ENCODE data around the gene NXPE1. TPM values are rescaled to one million over a fixed set of nuclear protein-coding genes. Genes with fewer than 3 reads are reported as not detected.
"Not testable (repeated sequence)": the region's sequence is repeated elsewhere in the genome, so short reads cannot be mapped to it uniquely, and the experiment has no call there.

The NXPE1 gene
- polyA plus RNA-seq = not detected

DNA sequence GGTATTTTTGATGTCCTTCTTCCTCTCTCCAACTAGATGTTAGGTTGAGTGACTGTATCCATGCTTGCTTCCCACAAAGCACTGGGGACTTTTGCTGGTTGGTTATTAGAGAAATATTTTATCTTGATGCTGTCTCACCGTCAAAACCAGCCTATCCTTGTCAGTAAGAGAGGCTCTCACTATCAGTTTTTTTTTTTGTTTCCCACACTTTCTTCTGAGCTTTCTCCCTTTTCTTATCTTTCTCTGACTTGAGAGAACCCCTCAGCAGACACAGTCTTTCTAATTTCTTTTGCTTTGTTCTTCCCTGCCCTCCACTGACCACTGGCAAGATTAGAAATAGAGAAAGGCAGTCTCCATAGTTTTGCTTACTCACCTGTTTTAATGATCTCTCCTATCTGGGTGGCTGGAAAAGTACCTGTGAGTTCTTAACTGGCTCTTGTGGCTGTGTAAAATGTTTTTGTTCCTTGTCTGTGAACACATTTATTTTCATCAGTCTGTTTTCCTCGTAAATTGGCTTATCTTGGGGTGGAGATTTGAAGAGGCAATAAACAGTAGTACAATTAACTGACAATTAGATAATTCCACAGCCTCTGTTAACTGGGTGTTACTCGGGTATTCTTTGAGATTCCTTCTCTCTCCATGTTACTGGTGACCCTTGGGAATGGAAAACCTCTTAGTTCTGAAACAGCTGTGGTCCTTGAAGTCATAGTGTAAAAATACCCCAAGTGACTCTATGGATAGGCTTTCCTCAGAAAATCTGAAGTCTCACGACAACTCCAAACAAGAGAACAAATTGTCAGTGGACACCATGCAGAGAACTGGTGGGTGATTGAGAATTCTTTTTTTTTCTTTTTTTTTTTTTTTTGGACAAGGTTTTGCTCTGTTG, at the start of gene NXPE1:
NXPE1 (minus strand) TSS at position 457 of the 886 bp plus-strand sequence. CDS start 8,680 bp downstream, outside the sequence.
- Mint-ChIP-seq H3K4me1 (no peaks in the 10 kb centered on the region), H3K4me3 (no peak within 1 kb of the TSS), H3K36me3 (peaks cover 6% of the 10 kb centered on the region), H3K27me3 (no peaks in the 10 kb centered on the region), H3K9me3 (no peaks in the 10 kb centered on the region), H3K27ac (no peak within 1 kb of the TSS)

DNA sequence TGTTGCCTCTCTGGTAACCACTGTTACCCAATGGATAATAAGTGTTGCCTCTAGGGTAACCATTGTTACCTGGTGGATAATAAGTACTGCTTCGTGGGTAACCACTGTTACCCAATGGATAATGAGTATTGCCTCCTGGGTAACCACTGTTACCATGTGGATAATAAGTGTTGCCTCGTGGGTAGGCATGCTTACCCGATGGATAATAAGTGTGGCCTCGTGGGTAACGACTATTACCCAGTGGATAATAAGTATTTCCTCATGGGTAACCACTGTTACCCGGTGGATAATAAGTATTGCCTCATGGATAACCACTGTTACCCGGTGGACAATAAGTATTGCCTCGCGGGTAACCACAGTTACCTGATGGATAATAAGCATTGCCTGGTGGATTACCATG, 49.7 kb upstream of the NXPE1 start:
- no peaks in the 10 kb centered on the region for H3K27me3 Mint-ChIP-seq
- H3K9me3 Mint-ChIP-seq = peaks cover 0 to 4% (median 4%) of the 10 kb centered on the region in 3 donors
- H3K27ac Mint-ChIP-seq = no peak overlapping the region
- no peaks in the 10 kb centered on the region for H3K4me1 Mint-ChIP-seq
- no peaks in the 10 kb centered on the region for H3K36me3 Mint-ChIP-seq
- no peak overlapping the region for H3K4me3 Mint-ChIP-seq

DNA sequence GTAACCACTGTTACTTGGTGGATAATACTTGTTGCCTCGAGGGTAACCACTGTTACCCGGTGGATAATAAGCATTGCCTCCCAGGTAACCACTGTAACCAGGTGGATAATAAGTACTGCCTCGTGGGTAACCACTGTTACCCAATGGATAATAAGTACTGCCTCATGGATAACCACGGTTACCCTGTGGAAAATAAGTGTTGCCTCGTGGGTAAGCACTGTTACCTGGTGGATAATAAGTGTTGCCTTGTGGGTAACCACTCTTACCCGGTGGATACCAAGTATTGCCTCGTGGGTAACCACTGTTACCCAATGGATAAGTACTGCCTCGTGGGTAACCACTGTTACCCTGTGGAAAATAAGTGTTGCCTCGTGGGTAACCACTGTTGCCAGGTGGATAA, 48.9 kb upstream of the NXPE1 start:
- not testable (repeated sequence) for H3K36me3 Mint-ChIP-seq, H3K27me3 Mint-ChIP-seq, H3K27ac Mint-ChIP-seq, H3K9me3 Mint-ChIP-seq, H3K4me1 Mint-ChIP-seq, H3K4me3 Mint-ChIP-seq

DNA sequence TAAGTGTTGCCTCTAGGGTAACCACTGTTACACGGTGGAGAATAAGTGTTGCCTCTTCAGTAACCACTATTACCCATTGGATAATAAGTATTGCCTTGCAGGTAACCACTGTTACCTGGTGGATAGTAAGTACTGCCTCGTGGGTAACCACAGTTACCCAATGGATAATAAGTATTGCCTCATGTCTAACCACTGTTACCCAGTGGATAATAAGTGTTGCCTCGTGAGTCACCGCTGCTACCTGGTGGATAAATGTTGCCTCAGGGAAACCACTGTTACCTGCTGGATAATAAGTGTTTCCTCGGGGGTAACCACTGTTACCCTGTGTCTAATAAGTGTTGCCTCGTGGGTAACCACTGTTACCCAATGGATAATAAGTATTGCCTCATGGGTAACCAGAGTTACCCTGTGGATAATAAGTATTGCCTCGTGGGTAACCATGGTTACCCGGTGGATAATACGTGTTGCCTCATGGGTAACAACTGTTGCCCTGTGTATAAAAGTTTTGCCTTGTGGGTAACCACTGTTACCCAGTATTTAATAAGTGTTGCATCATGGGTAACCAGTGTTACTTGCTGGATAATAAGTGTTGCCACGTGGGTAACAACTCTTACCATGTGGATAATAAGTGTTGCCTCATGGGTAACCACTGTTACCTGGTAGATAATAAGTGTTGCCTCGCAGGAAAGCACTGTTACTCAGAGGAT, 48.2 kb upstream of the NXPE1 start:
- no peaks in the 10 kb centered on the region for H3K36me3 Mint-ChIP-seq
- H3K9me3 Mint-ChIP-seq = peaks cover 0 to 4% (median 4%) of the 10 kb centered on the region in 3 donors
- H3K4me3 Mint-ChIP-seq = no peak overlapping the region
- no peaks in the 10 kb centered on the region for H3K27me3 Mint-ChIP-seq
- H3K27ac Mint-ChIP-seq = no peak overlapping the region
- H3K4me1 Mint-ChIP-seq = no peaks in the 10 kb centered on the region

DNA sequence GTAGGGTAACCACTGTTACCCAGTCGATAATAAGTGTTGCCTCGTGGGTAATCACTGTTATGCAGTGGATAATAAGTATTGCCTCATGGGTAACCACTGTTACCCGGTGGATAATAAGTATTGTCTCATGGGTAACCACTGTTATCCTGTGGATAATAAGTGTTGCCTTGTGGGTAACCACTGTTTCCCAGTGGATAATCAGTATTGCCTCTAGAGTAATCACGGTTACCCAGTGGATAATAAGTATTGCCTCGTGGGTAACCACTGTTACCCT, 47.1 kb upstream of the NXPE1 start:
- H3K27ac Mint-ChIP-seq, H3K27me3 Mint-ChIP-seq, H3K4me1 Mint-ChIP-seq, H3K4me3 Mint-ChIP-seq, H3K9me3 Mint-ChIP-seq, H3K36me3 Mint-ChIP-seq: not testable (repeated sequence)

- H3K9me3 Mint-ChIP-seq = peaks cover 0 to 4% (median 4%) of the 10 kb centered on the region in 3 donors
- no peaks in the 10 kb centered on the region for H3K27me3 Mint-ChIP-seq
- H3K27ac Mint-ChIP-seq = no peak overlapping the region
- no peak overlapping the region for H3K4me3 Mint-ChIP-seq
- H3K4me1 Mint-ChIP-seq = no peaks in the 10 kb centered on the region
- no peaks in the 10 kb centered on the region for H3K36me3 Mint-ChIP-seq
Observed at GRCh38 chr11:114606003-114606801, 46.5 kb upstream of the NXPE1 start.

- H3K27me3 Mint-ChIP-seq = no peaks in the 10 kb centered on the region
- H3K36me3 Mint-ChIP-seq = no peaks in the 10 kb centered on the region
- H3K4me1 Mint-ChIP-seq = no peaks in the 10 kb centered on the region
- no peak overlapping the region for H3K4me3 Mint-ChIP-seq
- no peak overlapping the region for H3K27ac Mint-ChIP-seq
- H3K9me3 Mint-ChIP-seq = peaks cover 0 to 4% (median 4%) of the 10 kb centered on the region in 3 donors
Observed at GRCh38 chr11:114605370-114605769, 45.7 kb upstream of the NXPE1 start.

GRCh38 chr11:114604886-114605285, 45.2 kb upstream of the NXPE1 start:
- Mint-ChIP-seq H3K4me3 (no peak overlapping the region), H3K27ac (no peak overlapping the region), H3K36me3 (no peaks in the 10 kb centered on the region), H3K9me3 (peaks cover 0 to 4% (median 4%) of the 10 kb centered on the region in 3 donors), H3K4me1 (no peaks in the 10 kb centered on the region), H3K27me3 (no peaks in the 10 kb centered on the region)

- Mint-ChIP-seq H3K4me3 (no peak overlapping the region), H3K27me3 (no peaks in the 10 kb centered on the region), H3K27ac (no peak overlapping the region), H3K4me1 (no peaks in the 10 kb centered on the region), H3K36me3 (no peaks in the 10 kb centered on the region), H3K9me3 (peaks cover 0 to 4% (median 4%) of the 10 kb centered on the region in 3 donors)
Observed at GRCh38 chr11:114604179-114604813, 44.6 kb upstream of the NXPE1 start.

GRCh38 chr11:114603151-114603550, 43.5 kb upstream of the NXPE1 start:
- not testable (repeated sequence) for H3K4me3 Mint-ChIP-seq, H3K4me1 Mint-ChIP-seq, H3K9me3 Mint-ChIP-seq

DNA sequence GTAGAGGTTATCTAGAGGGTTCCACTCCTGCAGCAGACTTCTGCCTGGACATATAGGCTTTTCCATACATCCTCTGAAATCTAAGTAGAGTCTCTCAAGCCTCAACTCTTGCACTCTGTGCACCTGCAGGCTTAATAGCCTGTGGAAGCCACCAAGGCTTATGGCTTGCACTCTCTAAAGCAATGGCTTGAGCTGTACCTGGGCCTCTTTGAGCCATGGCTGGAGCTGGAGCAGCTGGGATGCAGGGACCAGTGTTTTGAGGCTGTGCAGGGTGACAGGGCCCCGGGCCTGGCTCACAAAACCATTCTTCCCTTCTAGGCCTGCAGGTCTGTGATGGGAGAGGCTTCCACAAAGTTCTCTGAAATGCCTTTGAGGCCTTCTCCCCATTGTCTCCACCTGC, 38.8 kb upstream of the NXPE1 start:
- Mint-ChIP-seq H3K27ac (no peak overlapping the region), H3K4me1 (no peaks in the 10 kb centered on the region), H3K9me3 (no peaks in the 10 kb centered on the region), H3K27me3 (no peaks in the 10 kb centered on the region), H3K4me3 (peak overlapping the region in 1 of 4 donors; percentile 17), H3K36me3 (no peaks in the 10 kb centered on the region)

More at GRCh38 chr11:114603151-114603550, 43.5 kb upstream of the NXPE1 start:
- H3K36me3 Mint-ChIP-seq, H3K27me3 Mint-ChIP-seq, H3K27ac Mint-ChIP-seq: not testable (repeated sequence)

DNA sequence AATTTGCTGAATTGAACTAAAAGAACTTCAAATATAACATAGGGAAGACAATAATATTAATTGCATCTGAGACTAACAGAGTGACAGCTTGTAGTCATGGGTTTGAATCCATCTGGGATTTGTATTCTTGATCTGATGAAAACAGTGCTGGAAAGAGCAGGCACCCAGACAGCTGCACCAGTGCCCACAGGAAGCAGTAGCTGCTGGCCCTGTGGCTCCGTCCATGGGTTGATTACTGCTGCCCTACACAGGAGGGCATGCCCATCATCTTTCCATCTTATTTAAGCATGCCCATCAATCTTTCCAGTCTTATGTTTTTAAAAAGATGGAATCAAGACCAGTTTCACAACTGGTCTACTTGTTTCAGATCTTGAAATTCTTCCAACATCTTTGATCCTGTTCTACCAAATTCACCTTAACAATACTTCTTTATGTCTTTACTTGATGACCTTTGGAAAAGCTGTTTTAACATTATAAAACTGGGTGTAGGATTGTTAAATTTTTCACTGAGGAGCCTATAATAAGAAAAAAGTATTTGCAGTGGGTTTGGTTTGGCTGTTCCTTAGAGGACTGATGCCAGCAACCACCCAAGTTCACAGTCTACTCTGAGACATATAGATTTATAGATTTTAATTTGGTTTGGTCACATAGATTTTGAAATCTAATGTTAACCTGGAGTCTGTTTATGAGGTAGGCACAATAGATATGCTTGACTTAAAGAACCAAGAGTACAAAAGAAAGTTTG, 36.7 kb upstream of the NXPE1 start:
- peaks cover 2% of the 10 kb centered on the region for H3K27me3 Mint-ChIP-seq
- peaks cover 2% of the 10 kb centered on the region for H3K36me3 Mint-ChIP-seq
- no peaks in the 10 kb centered on the region for H3K9me3 Mint-ChIP-seq
- no peak overlapping the region for H3K27ac Mint-ChIP-seq
- no peaks in the 10 kb centered on the region for H3K4me1 Mint-ChIP-seq
- no peak overlapping the region for H3K4me3 Mint-ChIP-seq

- Mint-ChIP-seq H3K4me3 (no peak within 1 kb of the TSS), H3K36me3 (peaks cover 2% of the 10 kb centered on the region), H3K27ac (no peak within 1 kb of the TSS), H3K27me3 (peaks cover 2% of the 10 kb centered on the region), H3K9me3 (no peaks in the 10 kb centered on the region), H3K4me1 (no peaks in the 10 kb centered on the region)
Observed at GRCh38 chr11:114595571-114595970, 35.9 kb upstream of the NXPE1 start, which contains the start of gene NXPE4. TSS of gene NXPE4 (minus strand) at chr11:114595786. CDS start at chr11:114594759, 1,027 bp downstream.

- Mint-ChIP-seq H3K27ac (no peak overlapping the region), H3K4me3 (no peak overlapping the region), H3K27me3 (peaks cover 2% of the 10 kb centered on the region), H3K9me3 (no peaks in the 10 kb centered on the region), H3K4me1 (no peaks in the 10 kb centered on the region), H3K36me3 (peaks cover 2% of the 10 kb centered on the region)
Observed at GRCh38 chr11:114594703-114595102, 35.0 kb upstream of the NXPE1 start.

Data from IgD-negative memory B cell (primary cell).